Cardiac fibroblast (primary cell): Measurements from ENCODE around the gene NPAS3.
A peak's percentile ranks its signal among the peaks of the same experiment; 100 is the strongest.

Experiments
- DNase-seq, 2 donors: peaks; one replicate each; pipeline versions ENCODE4 v3.0.0 to v3.0.0-alpha.2; 2010; ENCODE audit warnings: low read depth in 2 of 2
- H3K4me3 ChIP-seq, 2 donors: replicated peaks in 1 of 2; 1 replicate in 1 of 2; 2 replicates in 1 of 2; pipeline ENCODE4 v1.5.1; 2011; ENCODE audit warnings: low read depth in 2 of 2, low read length in 2 of 2, mild to moderate bottlenecking in 2 of 2, moderate library complexity in 1 of 2
- CTCF ChIP-seq: IDR thresholded peaks from one replicate; pipeline ENCODE4 v1.5.1; 2011; ENCODE audit warnings: low read depth, mild to moderate bottlenecking, low read length, inconsistent platforms

Gene NPAS3

GRCh38 chr14:33643426-33644181 lies 704.9 kb downstream of the NPAS3 start:
- no peak for TF ChIP-seq CTCF
- H3K4me3 ChIP-seq: no peak overlapping the region
- DNase-seq: no peak

- H3K4me3 ChIP-seq: no peak overlapping the region
- TF ChIP-seq CTCF: no peak
- DNase-seq: peak; percentile 59 to 79
Observed at GRCh38 chr14:33646692-33647260, 708.1 kb downstream of the NPAS3 start.

GRCh38 chr14:33647385-33647786 lies 708.7 kb downstream of the NPAS3 start:
- H3K4me3 ChIP-seq: no peak overlapping the region
- TF ChIP-seq CTCF: no peak
- DNase-seq: peak; percentile 91 to 99

- no peak overlapping the region for H3K4me3 ChIP-seq
- DNase-seq: no peak
- TF ChIP-seq CTCF: no peak
Observed at GRCh38 chr14:33650430-33650829, 711.8 kb downstream of the NPAS3 start.

- H3K4me3 ChIP-seq: no peak overlapping the region
- DNase-seq: no peak
- TF ChIP-seq CTCF: no peak
Observed at GRCh38 chr14:33652566-33653307, 714.1 kb downstream of the NPAS3 start.

GRCh38 chr14:33653308-33653695 lies 714.6 kb downstream of the NPAS3 start:
- no peak for TF ChIP-seq CTCF
- DNase-seq: no peak
- H3K4me3 ChIP-seq: no peak overlapping the region
